Measurements from ENCODE around the gene IFIT2.
"Not testable (repeated sequence)": the region's sequence is repeated elsewhere in the genome, so short reads cannot be mapped to it uniquely, and the experiment has no call there.

Gene IFIT2

GRCh38 chr10:89342206-89342958 is 40.5 kb downstream of the IFIT2 start:
- no peak for DNase-seq (ENCODE audit: low read depth)

GRCh38 chr10:89343089-89343767 is 41.4 kb downstream of the IFIT2 start:
- DNase-seq (ENCODE audit: low read depth): no peak

DNA sequence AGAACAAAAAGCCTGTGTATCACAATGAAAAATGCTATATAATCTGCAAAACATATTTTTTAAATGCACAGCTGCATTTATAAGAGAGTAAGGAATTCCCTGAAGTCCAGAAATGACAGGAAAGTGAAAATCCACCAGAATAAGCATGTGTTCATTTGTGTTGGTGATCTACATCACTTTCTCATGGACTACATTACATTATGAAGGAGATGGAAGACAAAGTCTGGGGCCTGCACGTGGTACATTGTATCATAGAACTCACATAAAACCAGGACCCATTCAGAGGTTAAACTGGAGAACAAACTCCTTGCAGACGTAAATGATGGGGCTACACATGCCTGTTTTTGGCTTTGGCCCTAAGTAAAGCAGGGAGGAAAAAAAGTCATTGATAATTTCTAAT is 42.3 kb downstream of the IFIT2 start:
- DNase-seq (ENCODE audit: low read depth): no peak

GRCh38 chr10:89345367-89346000 is 43.6 kb downstream of the IFIT2 start:
- no peak for DNase-seq (ENCODE audit: low read depth)

DNA sequence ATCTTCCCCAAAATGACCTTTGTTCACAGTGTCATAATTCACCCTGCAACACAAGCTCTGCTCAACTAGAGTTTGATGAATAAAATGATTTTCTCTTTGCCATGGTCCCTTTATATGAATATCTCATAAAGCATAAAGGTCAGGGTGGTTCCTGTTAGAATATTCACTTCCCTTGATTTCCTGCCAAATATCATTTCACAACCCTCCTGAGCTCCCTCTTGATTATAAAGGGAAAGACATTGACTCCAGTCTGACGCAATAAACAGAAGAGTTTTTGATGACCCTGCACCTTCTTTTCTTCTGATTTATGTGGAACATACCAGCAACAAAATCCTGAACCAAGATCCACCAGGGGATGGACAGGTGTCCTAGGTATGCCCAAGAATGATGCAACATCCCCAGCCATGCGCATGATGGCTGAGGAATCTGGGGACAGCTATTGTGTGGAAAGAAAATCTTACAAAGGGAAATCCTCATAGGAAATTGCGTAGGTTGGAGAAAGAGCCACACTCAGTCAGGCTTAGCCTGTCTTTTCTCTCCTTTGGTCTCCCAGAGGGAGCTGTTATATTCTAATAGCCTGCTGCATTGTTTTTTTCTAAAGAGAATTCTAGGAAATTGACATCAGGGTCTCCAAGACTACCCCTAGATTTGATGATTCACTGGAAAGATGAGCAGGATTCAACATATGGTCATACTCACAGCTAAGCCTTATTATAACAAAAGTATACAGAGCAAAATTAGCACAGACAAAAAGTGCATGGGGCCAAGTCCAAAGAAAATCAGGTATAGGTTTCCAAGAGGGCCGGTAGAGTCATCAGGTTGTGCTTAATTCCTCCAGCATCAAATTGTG is 44.8 kb downstream of the IFIT2 start:
- DNase-seq (ENCODE audit: low read depth): no peak

GRCh38 chr10:89347701-89348457 is 46.0 kb downstream of the IFIT2 start:
- DNase-seq (ENCODE audit: low read depth): no peak

DNA sequence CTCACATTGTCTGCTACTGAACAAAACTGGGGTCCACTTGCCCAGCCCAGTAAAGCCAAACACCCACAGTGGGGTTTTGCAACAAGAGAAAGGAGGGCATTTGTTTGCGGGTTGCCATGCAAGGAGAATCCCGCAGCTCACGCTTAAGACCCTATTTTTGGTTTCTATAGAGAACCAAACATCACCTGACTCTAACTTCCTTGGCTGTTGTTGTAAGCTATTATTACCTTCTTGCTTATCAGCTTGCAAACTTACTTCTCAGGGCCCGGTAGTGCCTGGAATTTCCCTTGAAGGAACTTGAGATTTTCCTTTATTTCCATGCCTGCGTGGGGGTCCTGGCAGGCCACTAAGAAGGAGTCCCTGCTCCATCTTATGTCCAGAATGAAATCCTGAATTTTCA is 46.6 kb downstream of the IFIT2 start:
- no peak for DNase-seq (ENCODE audit: low read depth)

- DNase-seq (ENCODE audit: low read depth): no peak
Observed at GRCh38 chr10:89348975-89349374, 47.1 kb downstream of the IFIT2 start.

GRCh38 chr10:89350631-89351315 is 48.9 kb downstream of the IFIT2 start:
- DNase-seq (ENCODE audit: low read depth): not testable (repeated sequence)

DNA sequence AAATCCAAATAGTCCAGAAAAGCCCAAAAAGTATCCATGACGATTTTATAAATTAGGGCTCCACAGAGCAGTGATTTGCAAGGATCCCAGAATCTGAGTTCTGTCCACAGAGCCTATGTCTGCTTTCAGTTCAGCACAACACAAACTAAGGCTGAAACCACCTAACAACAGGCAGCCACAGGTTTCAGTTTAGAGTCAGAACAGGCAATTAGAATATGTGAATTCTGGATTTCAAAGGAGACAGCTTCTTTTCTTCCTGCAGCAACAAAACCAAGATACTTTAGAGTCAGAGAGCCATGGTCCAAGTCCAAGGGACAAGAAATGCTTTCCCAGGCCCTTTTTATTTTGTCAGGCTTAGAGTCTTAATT is 49.5 kb downstream of the IFIT2 start:
- DNase-seq (ENCODE audit: low read depth): no peak

DNA sequence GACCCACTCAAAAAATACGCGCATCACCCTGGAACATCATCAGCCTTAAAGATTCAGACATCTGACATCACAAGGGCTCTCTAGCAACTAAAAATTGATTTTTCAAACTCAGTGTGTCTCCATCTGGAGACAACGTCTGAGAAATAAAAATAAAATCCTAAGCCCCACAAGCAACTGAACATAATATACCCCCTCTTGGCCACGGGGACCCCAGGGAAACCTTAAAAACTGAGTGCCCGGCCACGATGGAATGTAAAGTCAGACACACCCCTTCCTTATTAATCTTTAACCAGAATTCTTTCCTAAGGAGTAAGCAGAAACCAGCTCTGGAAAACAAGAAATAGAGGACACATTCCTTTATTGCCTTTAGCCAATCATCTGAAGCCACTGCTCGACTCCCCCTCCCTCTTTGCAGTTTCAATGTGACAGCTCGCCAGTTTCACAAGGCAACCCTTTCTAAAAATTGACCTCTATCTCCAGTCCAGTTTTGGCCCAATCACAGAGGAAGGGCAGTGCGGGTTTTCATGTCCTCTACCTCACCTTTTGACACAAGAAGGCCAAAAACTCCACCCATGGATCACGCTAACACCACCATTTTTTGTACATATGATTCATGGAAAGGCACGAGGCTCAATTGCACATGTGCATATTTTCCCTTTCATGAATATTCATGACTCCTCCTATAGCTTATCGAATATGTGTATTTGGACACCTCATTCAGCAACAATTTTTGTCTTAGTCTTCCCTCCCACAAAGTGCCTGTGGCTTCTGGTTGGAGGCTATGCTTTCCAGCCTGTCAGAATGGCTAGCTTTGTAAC is 50.1 kb downstream of the IFIT2 start:
- no peak for DNase-seq (ENCODE audit: low read depth)

DNA sequence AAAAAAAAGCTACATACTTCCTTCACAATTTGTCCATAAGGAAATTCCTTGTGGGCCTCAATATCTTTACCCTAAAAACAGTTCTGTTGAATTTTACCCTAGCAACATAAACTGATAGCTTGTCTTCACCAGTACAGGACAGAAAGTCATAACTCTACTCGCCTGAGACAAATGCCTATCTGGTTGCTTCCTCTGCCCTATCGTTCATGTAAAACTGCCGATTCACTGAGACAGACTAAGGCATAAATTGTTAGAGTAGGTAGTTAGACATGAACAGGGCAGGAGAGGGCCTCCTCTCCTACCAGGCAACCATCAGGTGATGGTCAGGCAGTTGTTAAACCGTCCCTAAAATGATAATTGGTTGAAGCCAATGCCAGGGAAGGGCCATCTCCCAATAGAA is 51.0 kb downstream of the IFIT2 start:
- DNase-seq (ENCODE audit: low read depth): no peak

DNA sequence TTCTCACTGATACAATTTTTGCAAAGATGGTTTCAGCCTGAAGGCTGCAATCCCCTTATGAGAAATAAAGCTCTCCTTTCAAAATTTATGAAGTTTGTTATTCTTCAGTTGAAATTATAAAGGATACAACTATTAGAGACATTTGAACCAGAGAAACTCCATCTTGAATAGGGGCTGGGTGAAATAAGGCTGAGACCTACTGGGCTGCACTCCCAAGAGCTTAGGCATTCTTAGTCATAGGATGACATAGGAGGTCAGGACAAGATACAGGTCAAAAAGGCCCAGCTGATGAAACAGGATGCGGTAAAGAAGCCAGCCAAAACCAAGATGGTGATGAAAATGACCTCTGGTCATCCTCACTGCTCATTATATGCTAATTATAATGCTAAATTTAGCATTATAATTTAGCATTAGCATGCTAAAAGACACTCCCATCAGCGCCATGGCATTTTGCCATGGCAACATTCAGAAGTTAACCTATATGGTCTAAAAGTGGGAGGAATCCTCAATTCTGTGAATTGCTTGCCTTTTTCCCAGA is 53.6 kb downstream of the IFIT2 start:
- no peak for DNase-seq (ENCODE audit: low read depth)

GRCh38 chr10:89357096-89357495 is 55.2 kb downstream of the IFIT2 start:
- DNase-seq (ENCODE audit: low read depth): no peak

DNA sequence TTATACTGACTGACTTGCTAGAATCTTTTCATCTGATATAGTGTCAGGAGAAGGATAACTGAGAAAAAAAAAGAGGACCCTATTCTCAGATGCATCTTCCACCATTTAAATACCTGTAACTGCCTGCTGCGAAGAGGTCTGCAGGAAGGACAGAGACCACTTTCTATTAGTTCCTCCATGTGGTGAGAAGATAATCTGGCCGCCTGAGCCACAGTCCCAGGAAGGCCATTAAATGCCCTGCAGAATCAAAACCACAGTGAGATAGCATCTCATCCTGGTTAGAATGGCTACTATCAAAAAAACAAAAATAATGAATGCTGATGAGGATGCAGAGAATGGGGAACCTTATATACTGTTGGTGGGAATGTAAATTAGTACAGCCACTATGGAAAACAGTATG is 56.1 kb downstream of the IFIT2 start:
- DNase-seq (ENCODE audit: low read depth): no peak

All from stimulated activated CD8-positive, alpha-beta memory T cell treated with anti-CD3 and anti-CD28 coated beads, Interleukin-12 subunit alpha, Interleukin-12 subunit beta, amount 100 ng/mL, for 1 hour (primary cell).